T-helper 2 cell treated with Interferon-gamma antibody and Interleukin-4, amounts not matched to agents 5 μg/mL and 100 μg/mL, for 36 hours (primary cell): ENCODE results near the gene AXDND1.
"Not testable (repeated sequence)": the region's sequence is repeated elsewhere in the genome, so short reads cannot be mapped to it uniquely, and the experiment has no call there.

Experiments
- DNase-seq: peaks from one replicate; pipeline ENCODE4 v3.0.0; 2021; ENCODE audit warnings: low spot score
- H3K27ac Mint-ChIP-seq: one replicate; pipeline ENCODE4 v1.8.0; 2021; ENCODE audit warnings: mild to moderate bottlenecking, mixed read lengths
- H3K27me3 Mint-ChIP-seq: one replicate; pipeline ENCODE4 v1.8.0; 2021; ENCODE audit warnings: low read depth, mixed read lengths
- H3K36me3 Mint-ChIP-seq: one replicate; pipeline ENCODE4 v1.8.0; 2021; ENCODE audit warnings: low read depth, mixed read lengths
- H3K4me1 Mint-ChIP-seq: one replicate; pipeline ENCODE4 v1.8.0; 2021; ENCODE audit warnings: low read depth, mixed read lengths
- H3K4me3 Mint-ChIP-seq: one replicate; pipeline ENCODE4 v1.8.0; 2022; ENCODE audit warnings: mild to moderate bottlenecking, moderate library complexity, mixed read lengths
- H3K9me3 Mint-ChIP-seq: one replicate; pipeline ENCODE4 v1.8.0; 2021; ENCODE audit warnings: mixed read lengths

Gene AXDND1

DNA sequence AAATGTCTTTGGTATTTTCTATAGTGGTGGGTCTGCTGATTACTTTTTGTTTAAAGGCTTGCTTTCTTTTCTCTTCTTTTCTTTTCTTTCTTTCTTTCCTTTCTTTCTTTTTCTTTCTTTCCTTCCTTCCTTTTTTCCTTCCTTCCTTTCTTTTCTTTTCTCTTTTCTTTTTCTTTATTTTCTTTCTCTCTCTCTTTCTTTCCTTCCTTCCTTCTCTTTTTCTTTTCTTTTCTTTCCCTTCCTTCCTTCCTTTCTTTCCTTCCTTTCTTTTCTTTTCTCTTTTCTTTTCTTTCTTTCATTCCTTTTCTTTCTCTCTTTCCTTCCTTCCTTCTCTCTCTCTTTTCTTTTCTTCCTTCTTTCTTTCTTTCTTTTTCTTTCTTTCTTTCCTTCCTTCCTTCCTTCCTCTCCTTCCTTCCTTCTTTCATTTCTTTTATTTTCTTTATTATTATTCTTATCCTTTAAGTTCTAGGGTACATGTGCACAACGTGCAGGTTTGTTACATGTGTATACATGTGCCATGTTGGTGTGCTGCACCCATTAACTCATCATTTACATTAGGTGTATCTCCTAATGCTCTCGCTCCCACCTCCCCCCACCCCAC is 93.9 kb downstream of the AXDND1 start:
- not testable (repeated sequence) for H3K27ac Mint-ChIP-seq, DNase-seq, H3K4me3 Mint-ChIP-seq, H3K27me3 Mint-ChIP-seq, H3K36me3 Mint-ChIP-seq, H3K9me3 Mint-ChIP-seq, H3K4me1 Mint-ChIP-seq

- not testable (repeated sequence) for H3K4me3 Mint-ChIP-seq
Observed at GRCh38 chr1:179465661-179466060, 99.9 kb downstream of the AXDND1 start.

DNA sequence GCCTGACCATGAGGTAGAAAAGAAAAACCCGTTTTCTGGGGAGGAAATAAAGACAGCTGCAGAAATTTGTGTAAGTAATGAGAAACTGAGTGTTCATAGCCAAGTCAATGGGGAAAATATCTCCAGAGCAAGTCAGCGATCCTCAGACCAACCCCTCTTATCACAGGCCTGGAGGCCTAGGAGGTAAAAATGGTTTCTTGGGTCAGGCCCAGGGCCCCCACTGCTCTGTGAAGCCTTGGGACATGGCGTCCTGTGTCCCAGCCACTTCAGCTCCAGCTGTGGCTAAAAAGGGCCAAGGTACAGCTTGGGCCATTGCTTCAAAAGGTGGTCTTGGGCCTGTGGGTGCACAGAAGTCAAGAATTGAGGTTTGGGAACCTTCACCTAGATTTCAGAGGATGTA is 108.9 kb downstream of the AXDND1 start:
- H3K4me1 Mint-ChIP-seq: no peaks in the 10 kb centered on the region

More at GRCh38 chr1:179465661-179466060, 99.9 kb downstream of the AXDND1 start:
- H3K27ac Mint-ChIP-seq, H3K36me3 Mint-ChIP-seq, H3K9me3 Mint-ChIP-seq, H3K27me3 Mint-ChIP-seq, DNase-seq, H3K4me1 Mint-ChIP-seq: not testable (repeated sequence)

GRCh38 chr1:179476484-179476883 is 110.7 kb downstream of the AXDND1 start:
- Mint-ChIP-seq H3K27me3 (no peaks in the 10 kb centered on the region), H3K27ac (no peak overlapping the region), H3K4me1 (no peaks in the 10 kb centered on the region), H3K9me3 (peaks cover 39% of the 10 kb centered on the region), H3K36me3 (no peaks in the 10 kb centered on the region), H3K4me3 (no peak overlapping the region)
- no peak for DNase-seq

More for the DNA sequence above, 108.9 kb downstream of the AXDND1 start:
- Mint-ChIP-seq H3K36me3 (no peaks in the 10 kb centered on the region), H3K4me3 (no peak overlapping the region), H3K9me3 (peaks cover 39% of the 10 kb centered on the region), H3K27me3 (no peaks in the 10 kb centered on the region), H3K27ac (no peak overlapping the region)
- no peak for DNase-seq

GRCh38 chr1:179478370-179478769 is 112.6 kb downstream of the AXDND1 start:
- Mint-ChIP-seq H3K4me3 (no peak overlapping the region), H3K9me3 (peaks cover 43% of the 10 kb centered on the region), H3K36me3 (no peaks in the 10 kb centered on the region), H3K27ac (no peak overlapping the region), H3K4me1 (no peaks in the 10 kb centered on the region), H3K27me3 (no peaks in the 10 kb centered on the region)
- DNase-seq: no peak

GRCh38 chr1:179490611-179491010 is 124.8 kb downstream of the AXDND1 start:
- no peak for DNase-seq
- no peaks in the 10 kb centered on the region for H3K36me3 Mint-ChIP-seq
- no peak overlapping the region for H3K27ac Mint-ChIP-seq
- no peaks in the 10 kb centered on the region for H3K27me3 Mint-ChIP-seq
- H3K4me1 Mint-ChIP-seq: no peaks in the 10 kb centered on the region
- H3K9me3 Mint-ChIP-seq: peaks cover 11% of the 10 kb centered on the region
- no peak overlapping the region for H3K4me3 Mint-ChIP-seq

GRCh38 chr1:179493323-179493722 is 127.6 kb downstream of the AXDND1 start:
- no peaks in the 10 kb centered on the region for H3K4me1 Mint-ChIP-seq
- no peak overlapping the region for H3K27ac Mint-ChIP-seq
- peaks cover 2% of the 10 kb centered on the region for H3K27me3 Mint-ChIP-seq
- no peaks in the 10 kb centered on the region for H3K9me3 Mint-ChIP-seq
- H3K36me3 Mint-ChIP-seq: no peaks in the 10 kb centered on the region
- no peak overlapping the region for H3K4me3 Mint-ChIP-seq
- DNase-seq: no peak

- no peak overlapping the region for H3K27ac Mint-ChIP-seq
- no peaks in the 10 kb centered on the region for H3K9me3 Mint-ChIP-seq
- no peaks in the 10 kb centered on the region for H3K36me3 Mint-ChIP-seq
- H3K4me3 Mint-ChIP-seq: no peak overlapping the region
- H3K27me3 Mint-ChIP-seq: no peaks in the 10 kb centered on the region
- no peak for DNase-seq
- H3K4me1 Mint-ChIP-seq: no peaks in the 10 kb centered on the region
Observed at GRCh38 chr1:179506199-179506598, 140.4 kb downstream of the AXDND1 start.

DNA sequence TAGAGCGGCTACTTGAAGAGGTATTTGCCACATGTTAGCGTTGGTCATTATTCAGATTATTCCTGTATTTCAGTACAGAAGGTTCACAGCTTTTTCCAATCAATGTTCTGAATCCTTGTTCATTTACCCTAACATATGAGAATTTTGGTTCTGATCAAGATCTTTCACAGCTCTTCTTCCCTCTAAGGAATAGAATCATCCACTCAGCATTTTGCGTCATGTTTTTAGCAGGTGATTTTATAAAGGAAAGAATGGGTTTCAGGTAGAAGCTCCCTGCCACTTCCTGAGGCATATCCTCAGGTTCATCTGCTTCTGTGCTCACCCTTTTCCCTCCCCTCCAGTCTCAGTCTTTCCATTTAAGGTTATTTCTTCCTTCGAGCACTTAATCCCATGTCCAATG is 143.6 kb downstream of the AXDND1 start:
- H3K27me3 Mint-ChIP-seq: no peaks in the 10 kb centered on the region
- H3K27ac Mint-ChIP-seq: no peak overlapping the region
- no peaks in the 10 kb centered on the region for H3K9me3 Mint-ChIP-seq
- H3K36me3 Mint-ChIP-seq: no peaks in the 10 kb centered on the region
- no peaks in the 10 kb centered on the region for H3K4me1 Mint-ChIP-seq
- H3K4me3 Mint-ChIP-seq: no peak overlapping the region
- no peak for DNase-seq

DNA sequence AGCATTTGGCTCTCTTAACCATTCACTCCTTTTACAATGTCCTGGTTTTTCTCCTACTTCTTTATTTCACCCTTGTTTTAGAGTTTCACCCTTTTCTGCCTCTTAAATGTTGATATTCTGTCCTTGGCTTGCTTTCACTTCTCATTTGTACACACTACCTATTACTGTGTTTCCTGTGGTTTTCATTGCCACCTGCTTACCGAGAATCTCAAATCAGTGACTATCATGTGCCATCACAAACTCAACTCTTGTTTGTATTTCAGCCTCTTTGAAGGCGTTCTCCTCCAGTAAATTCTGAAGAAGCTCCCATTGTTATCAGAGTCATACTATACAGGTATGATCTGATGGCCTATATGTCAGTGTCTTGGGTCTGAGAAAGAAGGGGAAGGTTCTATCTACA is 144.3 kb downstream of the AXDND1 start:
- no peaks in the 10 kb centered on the region for H3K4me1 Mint-ChIP-seq
- H3K27me3 Mint-ChIP-seq: no peaks in the 10 kb centered on the region
- no peak overlapping the region for H3K27ac Mint-ChIP-seq
- H3K9me3 Mint-ChIP-seq: no peaks in the 10 kb centered on the region
- no peak for DNase-seq
- no peak overlapping the region for H3K4me3 Mint-ChIP-seq
- H3K36me3 Mint-ChIP-seq: no peaks in the 10 kb centered on the region

GRCh38 chr1:179516976-179517705 is 151.4 kb downstream of the AXDND1 start:
- Mint-ChIP-seq H3K9me3 (peaks cover 4% of the 10 kb centered on the region), H3K27me3 (no peaks in the 10 kb centered on the region), H3K27ac (no peak overlapping the region), H3K4me3 (no peak overlapping the region), H3K36me3 (no peaks in the 10 kb centered on the region), H3K4me1 (no peaks in the 10 kb centered on the region)
- no peak for DNase-seq

GRCh38 chr1:179518544-179518943 is 152.8 kb downstream of the AXDND1 start:
- not testable (repeated sequence) for H3K4me3 Mint-ChIP-seq, H3K36me3 Mint-ChIP-seq, H3K4me1 Mint-ChIP-seq, H3K27me3 Mint-ChIP-seq, DNase-seq, H3K9me3 Mint-ChIP-seq, H3K27ac Mint-ChIP-seq

- no peaks in the 10 kb centered on the region for H3K4me1 Mint-ChIP-seq
- no peak overlapping the region for H3K27ac Mint-ChIP-seq
- DNase-seq: no peak
- peaks cover 2% of the 10 kb centered on the region for H3K9me3 Mint-ChIP-seq
- no peaks in the 10 kb centered on the region for H3K36me3 Mint-ChIP-seq
- no peaks in the 10 kb centered on the region for H3K27me3 Mint-ChIP-seq
- H3K4me3 Mint-ChIP-seq: no peak overlapping the region
Observed at GRCh38 chr1:179529482-179530195, 163.9 kb downstream of the AXDND1 start.

- H3K4me3 Mint-ChIP-seq: no peak overlapping the region
- H3K9me3 Mint-ChIP-seq: peaks cover 4% of the 10 kb centered on the region
- H3K27me3 Mint-ChIP-seq: no peaks in the 10 kb centered on the region
- H3K27ac Mint-ChIP-seq: no peak overlapping the region
- DNase-seq: no peak
- no peaks in the 10 kb centered on the region for H3K36me3 Mint-ChIP-seq
- H3K4me1 Mint-ChIP-seq: no peaks in the 10 kb centered on the region
Observed at GRCh38 chr1:179530352-179530751, 164.6 kb downstream of the AXDND1 start.
